Erythroblast (primary cell): ENCODE results near the gene MCHR2.

Experiments used
- GATA1 ChIP-seq: IDR thresholded peaks from 2 replicates; pipeline ENCODE4 v1.6.1; 2011; ENCODE audit warnings: low read depth, mild to moderate bottlenecking, control low read depth, low read length, moderate library complexity
- POLR2A ChIP-seq: IDR thresholded peaks from 2 replicates; pipeline ENCODE4 v1.6.1; 2011; ENCODE audit warnings: mild to moderate bottlenecking, low read length

GRCh38 chr6:99933129-99933528 is 60.9 kb downstream of the MCHR2 start:
- TF ChIP-seq POLR2A = no peak
- TF ChIP-seq GATA1 = no peak
